ENCODE data around the gene GADD45A.
"Not testable (repeated sequence)": the region's sequence is repeated elsewhere in the genome, so short reads cannot be mapped to it uniquely, and the experiment has no call there.

DNA sequence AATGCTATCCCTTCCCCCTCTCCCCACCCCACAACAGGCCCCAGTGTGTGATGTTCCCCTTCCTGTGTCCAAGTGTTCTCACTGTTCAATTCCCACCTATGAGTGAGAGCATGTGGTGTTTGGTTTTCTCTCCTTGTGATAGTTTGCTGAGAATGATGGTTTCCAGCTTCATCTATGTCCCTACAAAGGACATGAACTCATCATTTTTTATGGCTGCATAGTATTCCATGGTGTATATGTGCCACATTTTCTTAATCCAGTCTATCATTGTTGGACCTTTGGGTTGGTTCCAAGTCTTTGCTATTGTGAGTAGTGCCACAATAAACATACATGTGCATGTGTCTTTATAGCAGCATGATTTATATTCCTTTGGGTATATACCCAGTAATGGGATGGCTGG lies 19.7 kb upstream of the GADD45A start:
- TF ChIP-seq NR1H2 (CRISPR knock-in tag; IDR thresholded peaks at IDR 0.05); CTCF (IDR thresholded peaks at IDR 0.05); CBFB (CRISPR knock-in tag; IDR thresholded peaks at IDR 0.05; ENCODE audit: low read depth); ZMAT4 (CRISPR knock-in tag; IDR thresholded peaks at IDR 0.05); E2F1 (CRISPR knock-in tag; IDR thresholded peaks at IDR 0.05); ZBTB21 (CRISPR knock-in tag; IDR thresholded peaks at IDR 0.05; ENCODE audit: borderline replicate concordance); GABPB1 (CRISPR knock-in tag; IDR thresholded peaks at IDR 0.05); IRF1 (CRISPR knock-in tag; IDR thresholded peaks at IDR 0.05): not testable (repeated sequence)
- TF ChIP-seq, protein P1, sequence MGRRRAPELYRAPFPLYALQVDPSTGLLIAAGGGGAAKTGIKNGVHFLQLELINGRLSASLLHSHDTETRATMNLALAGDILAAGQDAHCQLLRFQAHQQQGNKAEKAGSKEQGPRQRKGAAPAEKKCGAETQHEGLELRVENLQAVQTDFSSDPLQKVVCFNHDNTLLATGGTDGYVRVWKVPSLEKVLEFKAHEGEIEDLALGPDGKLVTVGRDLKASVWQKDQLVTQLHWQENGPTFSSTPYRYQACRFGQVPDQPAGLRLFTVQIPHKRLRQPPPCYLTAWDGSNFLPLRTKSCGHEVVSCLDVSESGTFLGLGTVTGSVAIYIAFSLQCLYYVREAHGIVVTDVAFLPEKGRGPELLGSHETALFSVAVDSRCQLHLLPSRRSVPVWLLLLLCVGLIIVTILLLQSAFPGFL (CRISPR knock-in tag; IDR thresholded peaks at IDR 0.05; ENCODE audit: borderline replicate concordance): not testable (repeated sequence)

Data from WTC11 (cell line).